K562 (cell line): ENCODE data around the gene FIG4. TPM values are rescaled to one million over a fixed set of nuclear protein-coding genes. Genes with fewer than 3 reads are reported as not detected.

Experiments used
- ATAC-seq: fragments of 200-7000 bp; cut with Tn5 transposase; 3 replicates; pipeline ENCODE4 v1.9.1; 2020; ENCODE audit warnings: moderate library complexity
- BruUV-seq: library from RNA; stranded (reverse); fragments of 400-500 nt; replicated peaks from 2 replicates; lab custom pipeline; 2021; lab: Mats Ljungman, UMichigan
- CTCF ChIA-PET: fragments of 300-600 bp; formaldehyde crosslinking; extraction: SDS; loops from one replicate; lab custom pipeline; 2021; ENCODE audit warnings: low intra/inter-chr PET ratio; lab: Yijun Ruan, JAX
- POLR2A ChIA-PET: fragments of 300-600, 350-650 bp; sonication (Branson Sonifier 250); formaldehyde crosslinking; extraction: SDS; loops from one replicate; lab custom pipeline; 2021; ENCODE audit warnings: antibody characterized with exemption, inconsistent platforms; lab: Yijun Ruan, JAX
- DNase-seq, 4 experiments: peaks; one replicate each; pipeline versions ENCODE4 v3.0.0 to v3.0.0-alpha.2; 2011 to 2018; ENCODE audit warnings: low spot score in 3 of 4, mixed read lengths in 3 of 4; ENCODE audit errors: extremely low read depth in 1 of 4
- FAIRE-seq: peaks from 2 replicates; lab custom pipeline; 2011; peaks lifted over from hg19 to GRCh38; lab: Jason Lieb, UNC
- H2AFZ ChIP-seq: 2 replicates; pipeline ENCODE4 v1.6.0; 2011; ENCODE audit warnings: low read depth, low read length, control low read depth, inconsistent platforms
- H3K27ac ChIP-seq: fragments of 200-600 bp; 3 replicates; pipeline ENCODE4 v1.8.0; 2011; ENCODE audit warnings: low read depth, mild to moderate bottlenecking, control low read depth, inconsistent platforms, low read length, moderate library complexity, mixed read lengths; ENCODE audit errors: extremely low read depth
- H3K27me3 ChIP-seq, 2 experiments: fragments of 300-600 bp in 1 of 2; 2 replicates in 1 of 2; 3 replicates in 1 of 2; pipeline versions ENCODE4 v1.6.0 to v1.8.0; 2011; ENCODE audit warnings: inconsistent platforms in 2 of 2, low read length in 2 of 2, mild to moderate bottlenecking in 1 of 2, mixed read lengths in 1 of 2, moderate library complexity in 1 of 2; ENCODE audit not compliant: control insufficient read depth in 2 of 2, insufficient read depth in 2 of 2
- H3K36me3 ChIP-seq: fragments of 300-600 bp; 3 replicates; pipeline ENCODE4 v1.8.0; 2011; ENCODE audit warnings: mild to moderate bottlenecking, low read length, inconsistent platforms; ENCODE audit not compliant: control insufficient read depth, insufficient read depth
- H3K4me1 ChIP-seq, 2 experiments: fragments of 200-600 bp in 1 of 2; replicated peaks in 1 of 2; 2 replicates in 1 of 2; 3 replicates in 1 of 2; pipeline versions ENCODE4 v1.5.1 to v1.8.0; 2011; ENCODE audit warnings: inconsistent platforms in 2 of 2, low read length in 2 of 2, mild to moderate bottlenecking in 1 of 2, mixed read lengths in 1 of 2, moderate library complexity in 1 of 2; ENCODE audit not compliant: control insufficient read depth in 2 of 2, insufficient read depth in 2 of 2
- H3K4me2 ChIP-seq: 2 replicates; pipeline ENCODE4 v1.6.1; 2011; ENCODE audit warnings: low read length, control low read depth, inconsistent platforms, mixed read lengths; ENCODE audit not compliant: insufficient read depth
- H3K4me3 ChIP-seq: fragments of 200-600 bp; sonication (generic), shearing (Covaris generic); 2 replicates; pipeline ENCODE4 v1.5.1; 2016; ENCODE audit warnings: control low read depth, inconsistent platforms
- H3K79me2 ChIP-seq: fragments of 200-600 bp; 3 replicates; pipeline ENCODE4 v1.8.0; 2011; ENCODE audit warnings: low read length, inconsistent platforms; ENCODE audit not compliant: control insufficient read depth, insufficient read depth
- H3K9ac ChIP-seq, 2 experiments: 2 replicates each; pipeline versions ENCODE4 v1.6.0 to v1.6.1; 2011; ENCODE audit warnings: low read depth in 2 of 2, low read length in 2 of 2, control low read depth in 1 of 2, inconsistent platforms in 1 of 2, mild to moderate bottlenecking in 1 of 2, mixed read lengths in 1 of 2; ENCODE audit not compliant: insufficient read depth in 1 of 2
- H3K9me1 ChIP-seq: one replicate; pipeline ENCODE4 v1.6.0; 2011; ENCODE audit warnings: inconsistent platforms, mild to moderate bottlenecking, low read length, moderate library complexity; ENCODE audit not compliant: control insufficient read depth, insufficient read depth
- H3K9me3 ChIP-seq: replicated peaks from 2 replicates; pipeline ENCODE4 v1.5.1; 2011; ENCODE audit warnings: low read depth, low read length, inconsistent platforms; ENCODE audit not compliant: control insufficient read depth, insufficient read depth
- H4K20me1 ChIP-seq: replicated peaks from 2 replicates; pipeline ENCODE4 v1.6.1; 2011; ENCODE audit warnings: low read length, inconsistent platforms, mixed read lengths; ENCODE audit not compliant: control insufficient read depth, insufficient read depth
- CREBBP ChIP-seq: IDR thresholded peaks from one replicate; pipeline ENCODE4 v1.6.1; 2012; ENCODE audit warnings: low read depth, mild to moderate bottlenecking, control low read depth, inconsistent platforms, low read length
- GTF2A2 ChIP-seq: IDR thresholded peaks from 2 replicates; pipeline ENCODE4 v1.6.1; 2016; ENCODE audit warnings: mild to moderate bottlenecking, missing genetic modification characterization, missing compliant biosample characterization
- ILK ChIP-seq: fragments of 450-650 bp; IDR thresholded peaks from 2 replicates; pipeline ENCODE4 v1.6.1; 2016; ENCODE audit warnings: missing genetic modification characterization, low read depth, mild to moderate bottlenecking, missing compliant biosample characterization, moderate library complexity, borderline replicate concordance
- NR4A1 ChIP-seq, 2 experiments: fragments of 250-450 bp in 1 of 2; fragments of 450-650 bp in 1 of 2; sonication (Bioruptor Pico) in 1 of 2; IDR thresholded peaks; 2 replicates each; pipeline versions ENCODE4 v1.4.0 to v1.6.1; 2016 to 2020; ENCODE audit warnings: mild to moderate bottlenecking in 2 of 2, missing compliant biosample characterization in 1 of 2, missing genetic modification characterization in 1 of 2, moderate library complexity in 1 of 2
- POLR3G ChIP-seq: IDR thresholded peaks from 2 replicates; pipeline ENCODE4 v1.6.1; 2011; ENCODE audit not compliant: insufficient read length, insufficient replicate concordance; ENCODE audit errors: extremely low read depth
- PTBP1 ChIP-seq: fragments of 200-400 bp; formaldehyde crosslinking; IDR thresholded peaks from 2 replicates; pipeline ENCODE4 v1.6.1; 2017; ENCODE audit warnings: low read depth, low read length
- RFX7 ChIP-seq: fragments of 250-450 bp; sonication (Bioruptor Pico); IDR thresholded peaks from 2 replicates; pipeline ENCODE4 v1.5.1; 2021; ENCODE audit warnings: mild to moderate bottlenecking
- SMARCA5 ChIP-seq: fragments of 450-650 bp; IDR thresholded peaks from 2 replicates; pipeline ENCODE4 v1.6.1; 2016
- SRSF9 ChIP-seq: fragments of 200-400 bp; formaldehyde crosslinking; IDR thresholded peaks from 2 replicates; pipeline ENCODE4 v1.6.1; 2017; ENCODE audit warnings: low read depth, low read length, borderline replicate concordance
- ZBTB8A ChIP-seq: fragments of 450-650 bp; IDR thresholded peaks from 2 replicates; pipeline ENCODE4 v1.6.1; 2018; ENCODE audit warnings: mild to moderate bottlenecking, moderate library complexity; ENCODE audit not compliant: partially characterized antibody
- ZNF133 ChIP-seq: fragments of 250-450 bp; sonication (Bioruptor Pico); IDR thresholded peaks from 2 replicates; pipeline ENCODE4 v1.4.0; 2020; ENCODE audit warnings: mild to moderate bottlenecking
- ZNF224 ChIP-seq: sonication (generic); formaldehyde crosslinking; IDR thresholded peaks from 2 replicates; pipeline ENCODE4 v1.8.0; 2022; ENCODE audit warnings: mild to moderate bottlenecking, missing genetic modification reagents
- ZNF408 ChIP-seq: fragments of 250-450 bp; sonication (Bioruptor Pico); IDR thresholded peaks from 2 replicates; pipeline ENCODE4 v1.4.0; 2020; ENCODE audit warnings: low read depth, mild to moderate bottlenecking, moderate library complexity
- ZNF766 ChIP-seq: fragments of 200-800 bp; sonication (Bioruptor generic); conservative IDR thresholded peaks from 2 replicates; pipeline ENCODE4 v1.6.1; 2016; ENCODE audit warnings: missing genetic modification characterization, missing compliant biosample characterization
- WGBS: fragments of 100-300 bp; shearing (Covaris generic); methylation state at CpG from one replicate; pipeline ENCODE4 v1.1.6; 2016; ENCODE audit warnings: low coverage, mixed read lengths; ENCODE audit not compliant: insufficient coverage; ENCODE audit errors: missing lambda C conversion rate; 5-methylcytosine and 5-hydroxymethylcytosine counted together
- in situ Hi-C: fragments of 300-500 bp; cut with MboI; formaldehyde crosslinking; loops from 4 replicates; pipeline ENCODE4 v1.15.0; 2018; ENCODE audit warnings: inconsistent platforms, mixed read lengths
- intact Hi-C: fragments of 100-400 bp; cut with micrococcal nuclease; formaldehyde crosslinking; loops from 2 replicates; pipeline ENCODE4 v1.14.2; 2022
- polyA plus RNA-seq, 8 experiments: library from polyadenylated mRNA; depleted of rRNA in 4 of 8; stranded (reverse) in 5 of 8; unstranded in 3 of 8; fragments of >200 nt; fragmentation: Nextera tagmentation in 2 of 8; fragmentation: Illumina TruSeq in 1 of 8; extraction: Ambion mirVana in 2 of 8; extraction: Trizol in 1 of 8; gene quantifications; 2 replicates each; pipeline versions ENCODE4 v1.2.1 to v1.2.3, GENCODE V29; 2011 to 2014; ENCODE audit warnings: inconsistent platforms in 1 of 8, missing spikeins in 1 of 8
- total RNA-seq, 7 experiments: library from RNA; depleted of rRNA in 6 of 7; stranded (reverse); fragments of >200 nt in 6 of 7; fragmentation: Illumina TruSeq in 2 of 7; extraction: Trizol in 2 of 7; gene quantifications; 2 replicates each; pipeline versions ENCODE4 v1.2.1 to v1.2.3, GENCODE V29; 2011 to 2021; ENCODE audit warnings: low replicate concordance in 1 of 7
- TF ChIP-seq, protein P1 (sequence below): fragments of 450-650 bp; formaldehyde crosslinking; IDR thresholded peaks from 2 replicates; pipeline ENCODE4 v1.4.0; 2020; ENCODE audit warnings: mild to moderate bottlenecking, mixed read lengths

FIG4 gene
- total and polyA plus RNA-seq, 9 of the 15 experiments (the other 6 are each of a cell fraction or from before 2014, with no cell fraction given) = 1.5 to 6.8 (median 4.3) TPM

DNA sequence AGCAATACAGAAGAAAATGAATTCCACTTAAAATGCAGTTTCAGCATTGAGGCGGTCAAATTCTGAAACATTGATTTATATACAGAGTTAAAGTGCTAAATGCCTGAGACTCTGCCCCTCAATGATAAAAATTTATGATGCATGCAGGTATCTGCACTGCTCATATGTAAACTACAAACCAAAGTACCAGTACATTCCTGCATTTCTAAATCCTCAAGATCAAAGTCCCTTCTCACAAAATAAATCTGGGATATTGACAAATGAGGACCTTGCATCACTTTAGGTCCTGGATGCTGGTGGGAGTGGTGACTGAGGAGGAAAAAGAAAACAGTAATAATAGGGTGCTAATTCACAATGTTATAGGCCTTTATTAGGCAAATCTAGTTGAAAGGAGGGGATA is 101.9 kb downstream of the FIG4 start:
- Histone ChIP-seq H3K4me1 (no peaks in the 10 kb centered on the region), H3K9me1 (no peaks in the 10 kb centered on the region), H3K4me2 (no peak overlapping the region), H2AFZ (no peak overlapping the region), H3K27ac (no peak overlapping the region), H3K79me2 (no peaks in the 10 kb centered on the region), H3K27me3 (peaks cover 0 to 13% of the 10 kb centered on the region in 2 experiments; a peak in 2 of 5 replicates), H3K36me3 (no peaks in the 10 kb centered on the region), H3K9me3 (no peaks in the 10 kb centered on the region), H3K4me3 (no peak overlapping the region), H3K9ac (no peak overlapping the region), H4K20me1 (no peaks in the 10 kb centered on the region)
- intact Hi-C loops = no loop called here
- POLR2A ChIA-PET = no interaction called here
- no peak for FAIRE-seq
- no TSS peak for BruUV-seq
- in situ Hi-C loops = no loop called here
- TF ChIP-seq CREBBP (no peak), RFX7 (no peak), ILK (tag) (no peak), ZNF766 (no peak), ZBTB8A (no peak), ZNF224 (CRISPR knock-in tag) (no peak), PTBP1 (no peak), ZNF408 (CRISPR knock-in tag) (no peak), NR4A1 (CRISPR knock-in tag; IDR thresholded peaks at IDR 0.05) (no peak), NR4A1 (tag; IDR thresholded peaks at IDR 0.05) (no peak), POLR3G (no peak), SMARCA5 (no peak), SRSF9 (no peak), GTF2A2 (tag) (no peak), ZNF133 (no peak)
- TF ChIP-seq, protein P1, sequence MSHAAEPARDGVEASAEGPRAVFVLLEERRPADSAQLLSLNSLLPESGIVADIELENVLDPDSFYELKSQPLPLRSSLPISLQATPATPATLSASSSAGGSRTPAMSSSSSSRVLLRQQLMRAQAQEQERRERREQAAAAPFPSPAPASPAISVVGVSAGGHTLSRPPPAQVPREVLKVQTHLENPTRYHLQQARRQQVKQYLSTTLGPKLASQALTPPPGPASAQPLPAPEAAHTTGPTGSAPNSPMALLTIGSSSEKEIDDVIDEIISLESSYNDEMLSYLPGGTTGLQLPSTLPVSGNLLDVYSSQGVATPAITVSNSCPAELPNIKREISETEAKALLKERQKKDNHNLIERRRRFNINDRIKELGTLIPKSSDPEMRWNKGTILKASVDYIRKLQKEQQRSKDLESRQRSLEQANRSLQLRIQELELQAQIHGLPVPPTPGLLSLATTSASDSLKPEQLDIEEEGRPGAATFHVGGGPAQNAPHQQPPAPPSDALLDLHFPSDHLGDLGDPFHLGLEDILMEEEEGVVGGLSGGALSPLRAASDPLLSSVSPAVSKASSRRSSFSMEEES (CRISPR knock-in tag) = no peak
- ATAC-seq = no peak
- WGBS = 24% methylated on average over 1 of the region's 1 CpG
- DNase-seq = no peak
- CTCF ChIA-PET = no interaction called here
